GM18909 (cell line): ENCODE results near the gene ZNF106.
A peak's percentile ranks its signal among the peaks of the same experiment; 100 is the strongest.

ENCODE experiments used
- ATAC-seq: cut with Tn5 transposase; IDR thresholded peaks from one replicate; pipeline ENCODE4 v1.9.1; 2021; ENCODE audit warnings: mild to moderate bottlenecking; ENCODE audit not compliant: unreplicated experiment, poor library complexity

ZNF106 gene

GRCh38 chr15:42490671-42491538 lies at the start of gene ZNF106:
Gene ZNF106, minus strand, starts transcription at chr15:42491141. Its CDS starts 18,852 bp downstream, at chr15:42472289.
- ATAC-seq = peak; percentile 61

DNA sequence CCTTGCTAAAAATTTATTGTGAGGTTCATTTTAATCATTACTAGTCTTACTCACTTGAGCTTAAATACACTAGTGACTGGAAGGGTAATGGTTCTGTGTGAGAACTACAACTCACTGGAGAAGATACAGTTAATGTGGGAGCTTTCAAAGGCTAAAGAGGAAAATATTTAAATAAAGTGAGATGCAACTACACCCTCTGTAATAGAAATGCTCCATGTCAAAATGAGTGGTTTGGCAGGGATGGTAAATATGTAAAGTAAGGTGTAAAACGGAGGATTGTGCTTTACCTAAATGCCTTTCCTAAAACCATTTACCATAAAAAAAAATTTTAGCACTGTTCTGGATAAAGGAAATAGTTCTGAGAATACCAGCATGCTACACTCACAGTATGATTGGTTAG lies 42.3 kb upstream of the ZNF106 start:
- no peak for ATAC-seq

DNA sequence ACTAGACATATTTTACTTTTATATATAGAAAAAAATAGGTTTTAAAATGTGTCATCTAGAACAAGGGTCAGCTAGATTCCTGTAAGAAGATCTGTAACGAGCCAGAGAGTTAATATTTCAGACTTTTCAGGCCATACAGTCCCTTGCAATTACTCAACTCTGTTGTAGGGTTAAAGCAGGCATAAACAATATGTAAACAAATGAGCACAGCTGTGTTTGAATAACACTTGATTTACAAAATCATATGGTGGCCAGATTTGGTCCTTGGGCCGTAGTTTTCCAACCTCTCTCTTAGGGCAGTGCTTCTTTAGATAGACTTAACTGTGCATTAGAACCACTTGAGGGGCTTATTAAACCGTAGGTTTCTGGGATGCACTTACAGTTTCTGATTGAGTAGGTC lies 38.0 kb upstream of the ZNF106 start:
- ATAC-seq = no peak

GRCh38 chr15:42523331-42523730 lies 32.4 kb upstream of the ZNF106 start:
- no peak for ATAC-seq

- no peak for ATAC-seq
Observed at GRCh38 chr15:42511007-42511391, 20.1 kb upstream of the ZNF106 start.

GRCh38 chr15:42510258-42511006 lies 19.5 kb upstream of the ZNF106 start:
- ATAC-seq = no peak

GRCh38 chr15:42508263-42508690 lies 17.3 kb upstream of the ZNF106 start:
- ATAC-seq = no peak

DNA sequence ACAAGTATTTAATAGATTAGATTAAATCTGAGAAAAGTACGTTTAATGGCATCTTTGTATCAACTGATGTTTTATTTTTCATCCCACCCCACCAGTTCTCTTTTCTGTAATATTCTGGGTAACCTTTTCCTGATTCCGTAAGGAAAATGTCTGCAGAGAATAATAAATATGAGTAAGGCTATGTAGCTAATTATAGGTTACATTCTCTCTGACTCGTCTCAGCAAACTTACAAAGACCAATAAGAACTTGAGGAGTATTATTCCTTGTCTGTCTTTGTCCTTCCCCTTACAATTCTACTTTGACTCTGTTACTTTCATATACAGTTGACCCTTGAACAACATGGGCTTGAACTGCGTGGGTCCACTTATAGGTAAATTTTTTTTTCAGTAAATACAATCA lies 16.6 kb upstream of the ZNF106 start:
- ATAC-seq = no peak

GRCh38 chr15:42504631-42505030 lies 13.7 kb upstream of the ZNF106 start:
- no peak for ATAC-seq

GRCh38 chr15:42503825-42504224 lies 12.9 kb upstream of the ZNF106 start:
- ATAC-seq = no peak

DNA sequence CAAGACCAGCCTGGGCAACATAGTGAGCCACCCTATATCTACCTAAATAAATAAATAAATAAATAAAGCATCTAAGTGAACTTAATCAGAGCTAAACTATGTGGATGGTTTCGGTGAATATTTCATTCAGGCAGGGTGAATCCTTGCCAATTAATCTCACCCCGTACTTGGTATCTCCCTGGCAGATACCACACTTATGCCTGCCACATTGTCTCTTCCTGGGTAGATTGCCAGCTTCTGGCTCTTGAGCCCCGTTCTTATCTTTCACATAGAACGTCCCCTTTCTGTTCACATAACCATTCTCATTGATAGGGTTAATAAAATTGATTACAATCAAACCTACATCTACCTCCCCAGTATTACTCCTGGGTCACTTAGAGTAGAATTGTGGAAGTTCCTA lies 11.5 kb upstream of the ZNF106 start:
- ATAC-seq = no peak

GRCh38 chr15:42499858-42500609 lies 9.1 kb upstream of the ZNF106 start:
- no peak for ATAC-seq

GRCh38 chr15:42498212-42499068 lies 7.5 kb upstream of the ZNF106 start:
- ATAC-seq = no peak

GRCh38 chr15:42495361-42496212 lies 4.6 kb upstream of the ZNF106 start, which contains the start of gene SNAP23:
Gene SNAP23, plus strand, starts transcription at chr15:42495634. Its CDS starts 16,213 bp downstream, at chr15:42511847.
- peak; percentile 74 for ATAC-seq

- ATAC-seq = no peak
Observed at GRCh38 chr15:42494998-42495360, 4.0 kb upstream of the ZNF106 start.

GRCh38 chr15:42493679-42494078 lies 2.7 kb upstream of the ZNF106 start:
- ATAC-seq = no peak

DNA sequence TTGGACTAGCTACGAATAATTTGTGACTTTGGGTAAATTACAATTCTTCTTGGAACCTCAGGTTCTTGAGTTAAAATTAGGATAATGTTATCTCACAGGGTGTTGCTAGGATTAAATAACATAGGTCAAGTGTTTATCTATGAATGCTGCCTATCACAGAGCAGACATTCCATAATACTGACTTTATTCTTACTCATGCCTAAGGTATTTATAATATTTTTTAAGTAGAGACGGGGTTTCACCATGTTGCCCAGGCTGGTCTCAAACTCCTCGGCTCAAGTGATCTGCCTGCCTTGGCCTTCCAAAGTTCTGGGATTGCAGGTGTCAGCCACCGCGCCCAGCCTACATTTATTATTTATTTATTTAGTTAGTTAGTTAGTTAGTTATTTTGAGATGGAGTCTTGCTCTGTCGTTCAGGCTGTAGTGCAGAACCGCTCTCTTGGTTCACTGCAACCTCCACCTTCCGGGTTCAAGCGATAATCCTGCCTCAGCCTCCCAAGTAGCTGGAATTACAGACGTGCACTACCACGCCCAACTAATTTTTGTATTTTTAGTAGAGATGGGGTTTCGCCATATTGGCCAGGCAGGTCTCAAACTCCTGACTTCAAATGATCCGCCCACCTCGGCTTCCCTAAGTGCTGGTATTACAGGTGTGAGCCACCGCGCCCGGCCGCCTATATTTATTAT lies 741 bp upstream of the ZNF106 start:
- ATAC-seq = no peak

DNA sequence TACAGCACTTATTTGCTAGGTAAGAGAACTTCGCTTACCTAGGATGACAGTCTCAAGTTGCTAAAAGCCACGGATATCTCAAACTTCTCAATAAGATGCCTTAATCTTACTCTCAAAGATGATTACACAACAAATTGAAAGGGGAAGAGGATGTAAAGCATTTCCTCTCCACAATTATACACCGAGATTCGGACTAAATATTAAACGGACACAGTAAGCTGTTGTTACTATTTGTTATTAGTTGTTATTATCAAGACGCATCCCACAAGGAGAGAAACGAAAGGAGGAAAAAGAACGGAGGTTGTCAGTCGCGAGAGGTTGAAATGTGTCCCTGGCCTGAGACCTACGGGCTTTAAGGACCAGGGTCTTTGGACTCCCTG lies 660 bp downstream of the ZNF106 start:
- ATAC-seq = no peak
